Hematopoietic multipotent progenitor cell treated with erythropoietin and hydrocortisone succinate and interleukin-3 and kit ligand, for 17 days (in vitro differentiated cells): ENCODE measurements around the gene DIAPH2.

Experiments
- DNase-seq: peaks from one replicate; pipeline ENCODE4 v3.0.0-alpha.2; 2015; ENCODE audit warnings: low spot score

Gene DIAPH2

GRCh38 chrX:96978906-96979305 is 294.3 kb downstream of the DIAPH2 start:
- DNase-seq, result no peak

DNA sequence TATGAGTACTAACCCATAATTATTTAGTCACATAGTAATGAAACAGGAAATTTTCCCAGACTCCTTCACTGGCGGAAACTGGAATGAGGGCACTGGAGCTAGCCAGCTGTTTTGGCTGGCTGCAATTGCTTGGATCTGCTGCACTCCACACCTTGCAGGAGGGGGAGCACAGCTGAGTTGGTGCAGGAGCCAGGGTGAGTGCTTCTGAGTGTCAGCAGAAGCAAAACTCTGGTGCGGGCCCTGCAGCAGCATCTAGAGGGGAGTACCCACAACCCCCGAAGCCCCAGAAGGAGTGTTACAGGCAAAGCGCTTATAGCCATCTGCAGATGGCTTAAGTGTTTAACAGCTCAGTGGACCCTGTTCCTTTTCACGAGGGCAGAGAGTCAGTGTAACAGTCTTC is 295.1 kb downstream of the DIAPH2 start:
- DNase-seq, result no peak

DNA sequence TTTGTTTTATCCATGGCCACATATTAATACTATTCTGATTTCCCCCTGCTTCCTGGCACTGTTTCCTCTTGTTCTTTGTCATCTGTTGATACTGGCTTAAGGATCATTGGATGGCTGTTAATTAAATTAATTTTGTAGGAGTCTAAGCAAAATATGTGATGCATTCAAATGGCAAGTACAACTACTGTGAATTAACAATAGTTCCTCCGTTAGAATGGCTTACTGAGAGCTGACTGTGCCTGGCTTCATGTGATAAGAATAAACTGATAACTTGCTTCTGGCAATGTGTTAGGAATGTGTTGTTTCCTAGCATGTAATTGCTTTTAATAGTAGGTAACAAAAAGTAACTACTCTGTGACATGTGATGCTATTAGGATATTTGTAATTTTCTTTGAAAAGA is 297.5 kb downstream of the DIAPH2 start:
- DNase-seq, result no peak

DNA sequence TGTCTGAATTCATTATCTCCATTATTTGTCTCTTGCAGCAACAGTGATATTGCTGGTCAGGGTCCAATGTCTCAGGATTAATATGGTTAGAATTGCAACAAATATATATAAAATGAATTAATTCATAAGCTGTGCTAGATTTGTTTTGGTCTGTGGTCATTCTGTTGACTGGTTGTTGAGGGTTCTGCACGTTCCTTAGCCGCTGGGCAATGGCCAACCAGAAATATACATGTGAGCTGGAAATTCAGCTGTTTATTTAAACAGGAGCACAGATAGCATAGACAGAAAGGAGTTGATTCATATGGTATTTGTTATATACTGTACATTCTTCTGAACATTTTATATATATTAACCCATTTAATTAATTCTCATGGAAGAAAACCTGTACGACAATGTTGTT is 299.9 kb downstream of the DIAPH2 start:
- DNase-seq, result no peak

DNA sequence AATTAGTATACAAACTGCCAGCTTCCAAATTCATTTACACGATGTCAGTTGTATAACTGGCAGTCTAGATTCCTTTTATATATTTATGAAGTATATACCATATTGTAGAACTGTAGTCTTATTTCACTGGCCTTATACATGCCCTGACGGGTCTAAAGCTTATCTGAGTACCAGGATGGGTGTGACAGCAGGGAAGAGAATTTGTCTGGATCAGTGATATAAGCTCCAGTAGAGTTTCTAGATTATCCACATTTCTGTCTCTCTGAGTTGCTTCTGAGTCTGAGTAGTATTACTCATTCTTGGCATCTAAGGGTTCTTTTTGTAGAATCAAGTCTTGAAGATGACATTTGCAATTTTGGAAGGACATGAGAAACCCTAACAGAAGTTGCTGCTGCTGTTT is 300.4 kb downstream of the DIAPH2 start:
- no peak for DNase-seq

GRCh38 chrX:96987228-96987627 is 302.6 kb downstream of the DIAPH2 start:
- no peak for DNase-seq

GRCh38 chrX:96989830-96990571 is 305.4 kb downstream of the DIAPH2 start:
- DNase-seq, result no peak

- DNase-seq, result no peak
These were observed 309.5 kb downstream of the DIAPH2 start for GRCh38 chrX:96994093-96994492.

DNA sequence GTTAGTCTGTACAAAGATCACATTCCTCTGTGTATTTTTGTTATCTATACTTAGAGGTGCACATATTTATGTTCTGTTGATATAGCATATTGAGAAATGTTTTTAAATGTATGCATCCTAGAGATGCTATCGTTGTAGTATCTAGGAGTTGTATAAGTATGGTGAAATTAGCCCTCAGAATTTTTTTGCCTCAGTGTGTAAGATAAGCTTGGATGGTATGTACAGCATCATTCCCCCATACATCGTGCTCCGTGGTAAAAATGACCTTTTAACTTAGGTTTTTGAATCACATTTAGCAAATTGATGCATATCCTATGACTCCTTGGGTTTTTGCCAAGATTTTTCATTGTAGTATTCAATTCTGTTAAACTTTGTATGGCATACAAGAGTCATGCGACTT is 312.6 kb downstream of the DIAPH2 start:
- DNase-seq, result no peak

- no peak for DNase-seq
These were observed 316.2 kb downstream of the DIAPH2 start for GRCh38 chrX:97000682-97001368.

- no peak for DNase-seq
These were observed 321.5 kb downstream of the DIAPH2 start for GRCh38 chrX:97006167-97006566.

DNA sequence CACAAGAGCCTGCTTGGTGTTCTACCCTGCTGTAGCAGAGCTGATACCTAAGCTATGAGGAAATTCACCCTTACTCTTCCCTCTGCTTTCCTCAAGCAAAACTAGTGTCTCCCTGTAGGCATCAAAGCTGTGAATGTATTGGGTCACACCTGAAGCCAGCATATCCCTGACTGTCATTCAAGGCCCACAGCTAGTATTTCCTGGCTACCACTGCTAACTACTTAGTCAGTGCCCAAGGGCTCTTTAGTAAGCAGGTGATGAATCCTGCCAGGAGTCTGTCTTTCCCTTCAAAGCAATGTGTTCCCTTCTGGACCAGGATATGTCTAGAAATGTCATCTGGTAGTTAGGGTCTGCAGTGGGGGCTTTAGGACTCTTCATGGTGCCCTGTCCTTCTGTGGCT is 324.7 kb downstream of the DIAPH2 start:
- DNase-seq, result no peak

GRCh38 chrX:97011540-97011939 is 326.9 kb downstream of the DIAPH2 start:
- no peak for DNase-seq

- DNase-seq, result no peak
These were observed 331.5 kb downstream of the DIAPH2 start for GRCh38 chrX:97016106-97016505.

DNA sequence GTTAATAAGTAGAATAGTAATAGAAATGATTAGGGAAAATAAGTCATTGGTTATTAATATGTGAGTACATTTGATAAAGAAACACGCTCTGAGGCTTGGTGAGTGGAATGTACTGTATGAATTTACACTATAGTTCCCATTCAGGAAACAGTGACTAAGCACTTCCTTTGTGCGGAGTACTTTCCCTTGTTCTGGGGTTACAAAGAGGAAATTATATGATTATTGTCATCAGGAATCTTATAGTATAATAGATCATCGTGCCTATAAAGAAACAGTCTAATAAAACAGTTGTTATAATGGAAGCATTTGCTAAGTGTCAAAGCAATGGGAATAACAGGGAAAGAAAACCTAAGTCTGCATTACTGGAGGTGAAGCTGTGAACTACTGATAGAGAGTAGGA is 337.0 kb downstream of the DIAPH2 start:
- no peak for DNase-seq

DNA sequence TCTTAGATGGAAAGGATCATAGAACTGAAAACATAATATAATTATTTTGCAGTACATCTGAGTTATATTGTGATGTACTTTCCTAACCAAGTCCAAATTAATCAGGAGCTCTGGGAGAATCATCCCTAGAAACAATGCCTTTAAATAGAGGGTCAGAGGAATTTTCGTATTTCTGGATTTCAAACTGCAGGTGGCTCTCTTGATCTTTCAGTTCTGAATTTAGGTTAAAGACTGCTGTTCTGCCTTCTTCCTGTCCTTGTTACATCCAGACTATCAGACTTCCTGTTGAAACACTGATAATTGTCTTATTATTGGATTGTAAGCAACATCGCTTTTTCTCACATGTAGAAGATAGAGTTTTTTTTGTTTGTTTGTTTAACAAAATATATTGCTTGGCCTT is 341.8 kb downstream of the DIAPH2 start:
- no peak for DNase-seq

GRCh38 chrX:97027384-97027922 is 342.8 kb downstream of the DIAPH2 start:
- DNase-seq, result no peak

- DNase-seq, result no peak
These were observed 345.8 kb downstream of the DIAPH2 start for GRCh38 chrX:97030463-97030862.

DNA sequence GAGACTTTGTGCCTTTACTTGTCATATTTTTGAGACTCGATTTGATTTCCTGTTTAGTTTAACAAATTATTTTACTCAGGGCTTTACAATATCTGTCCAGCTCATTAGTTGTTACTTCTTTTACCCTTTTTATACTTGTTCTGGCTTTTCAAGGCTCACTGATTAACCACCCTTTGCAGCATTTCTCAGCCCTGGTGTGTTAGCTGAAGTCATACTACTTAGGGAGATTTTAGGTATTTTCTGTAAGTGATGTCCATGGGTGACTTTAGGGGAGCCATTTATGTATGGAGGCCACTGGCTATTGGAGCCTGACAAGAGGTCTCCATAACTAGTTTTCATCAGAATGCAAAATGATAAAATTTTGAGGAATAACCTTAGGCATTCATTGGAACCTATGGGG is 346.3 kb downstream of the DIAPH2 start:
- DNase-seq, result no peak

GRCh38 chrX:97039363-97040029 is 354.9 kb downstream of the DIAPH2 start:
- DNase-seq, result no peak

DNA sequence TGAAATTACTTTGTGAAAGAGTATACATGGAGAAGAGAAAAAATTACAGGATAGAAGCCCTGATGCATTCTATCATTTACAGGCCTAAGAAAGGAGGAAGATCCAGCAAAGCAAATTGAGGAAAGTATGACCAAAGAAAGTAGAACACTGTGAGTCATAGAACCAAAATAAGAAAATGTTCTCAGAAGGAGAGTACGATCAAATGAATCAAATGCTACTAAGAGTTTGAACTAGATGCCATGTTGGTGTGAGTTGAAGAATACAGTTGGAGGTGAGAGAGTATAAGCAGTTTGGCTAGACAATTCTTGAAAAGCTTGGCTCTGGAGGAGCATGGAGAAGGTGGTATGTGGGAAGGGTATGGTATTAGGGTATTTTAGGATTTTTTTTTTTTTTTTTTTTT is 360.8 kb downstream of the DIAPH2 start:
- no peak for DNase-seq

GRCh38 chrX:97046867-97047266 is 362.2 kb downstream of the DIAPH2 start:
- no peak for DNase-seq

- no peak for DNase-seq
These were observed 365.8 kb downstream of the DIAPH2 start for GRCh38 chrX:97050392-97050791.
